ENCODE results near the gene PLCB1. TPM values are rescaled to one million over a fixed set of nuclear protein-coding genes. Genes with fewer than 3 reads are reported as not detected.

The PLCB1 gene
- total and polyA plus RNA-seq, 2 donors (not counting 3 experiments of a cell fraction or from before 2014, with no cell fraction given): 10.2 to 53.4 TPM

GRCh38 chr20:8172191-8172590 lies 40.1 kb downstream of the PLCB1 start:
- H3K36me3 ChIP-seq (ENCODE audit: control insufficient read depth in 2 of 2, extremely low read depth in 1 of 2, insufficient read depth in 2 of 2, low read length in 2 of 2): no peaks in the 10 kb centered on the region
- no peaks in the 10 kb centered on the region for H3K9me1 ChIP-seq (replicated peaks; ENCODE audit: control insufficient read depth, extremely low read depth, insufficient read depth, low read length)
- H3K4me1 ChIP-seq (ENCODE audit: control insufficient read depth, extremely low read depth, insufficient read depth, low read length): no peaks in the 10 kb centered on the region
- FAIRE-seq: no peak
- dilution Hi-C loops (cut with MboI; ENCODE audit: extremely low pct_ligation_motif_present, low sequenced_read_pairs): no loop called here
- ChIA-PET POLR2A (no interaction called here), CTCF (no interaction called here)
- TF ChIP-seq GATA2 (IDR thresholded peaks at IDR 0.05; ENCODE audit: insufficient read depth, insufficient read length, low read depth, low read length) (no peak), CTCF (IDR thresholded peaks at IDR 0.05; ENCODE audit: extremely low read depth in 1 of 2, insufficient read depth in 1 of 2, low read depth in 1 of 2, low read length in 2 of 2) (no peak), POLR2AphosphoS5 (IDR thresholded peaks at IDR 0.05; ENCODE audit: insufficient read depth, low read depth, low read length) (no peak), MYC (IDR thresholded peaks at IDR 0.05; ENCODE audit: low read depth, low read length) (no peak), EZH2 (IDR thresholded peaks at IDR 0.05; ENCODE audit: borderline replicate concordance, low read depth, low read length, severe bottlenecking) (no peak), FOS (IDR thresholded peaks at IDR 0.05; ENCODE audit: borderline replicate concordance, insufficient read depth, low read length) (no peak), MAX (IDR thresholded peaks at IDR 0.05; ENCODE audit: insufficient read depth, insufficient read length) (no peak), JUN (IDR thresholded peaks at IDR 0.05; ENCODE audit: borderline replicate concordance, insufficient read depth, insufficient read length, low read depth) (no peak), POLR2A (IDR thresholded peaks at IDR 0.05; ENCODE audit: low read depth, low read length) (no peak)
- H3K9me3 ChIP-seq (replicated peaks; ENCODE audit: control insufficient read depth, insufficient read depth, low read length): no peaks in the 10 kb centered on the region
- DNase-seq (ENCODE audit: low read depth, low spot score): no peak
- no peak overlapping the region for H3K27ac ChIP-seq (ENCODE audit: insufficient read depth, low read depth, low read length)
- H3K9ac ChIP-seq (replicated peaks; ENCODE audit: extremely low read depth, insufficient read depth, low read length): no peak overlapping the region
- peaks cover 2% of the 10 kb centered on the region for H3K79me2 ChIP-seq (ENCODE audit: control insufficient read depth, insufficient read depth, low read length)
- no peak overlapping the region for H3K4me3 ChIP-seq (replicated peaks in 1 of 3; ENCODE audit: insufficient read depth in 1 of 3, low read depth in 1 of 3, low read length in 3 of 3)
- H2AFZ ChIP-seq (ENCODE audit: low read depth, low read length): no peak overlapping the region
- no TSS peak for BruUV-seq (replicated peaks)
- H4K20me1 ChIP-seq (replicated peaks; ENCODE audit: control insufficient read depth, extremely low read depth, insufficient read depth, low read length): no peaks in the 10 kb centered on the region
- intact Hi-C loops (cut with micrococcal nuclease): no loop called here
- H3K4me2 ChIP-seq (ENCODE audit: insufficient read depth, low read length): no peak overlapping the region
- H3K27me3 ChIP-seq (ENCODE audit: control insufficient read depth in 2 of 2, insufficient read depth in 2 of 2, low read length in 2 of 2): no peaks in the 10 kb centered on the region
